HPDE6-E6E7 (cell line): ENCODE results near the gene TP63.

Source experiments
- DNase-seq: peaks from one replicate; pipeline ENCODE4 v3.0.0; 2011; ENCODE audit warnings: missing footprints; ENCODE audit errors: extremely low spot score

TP63 gene

GRCh38 chr3:189684317-189684716 is 53.1 kb downstream of the TP63 start:
- DNase-seq, result no peak

DNA sequence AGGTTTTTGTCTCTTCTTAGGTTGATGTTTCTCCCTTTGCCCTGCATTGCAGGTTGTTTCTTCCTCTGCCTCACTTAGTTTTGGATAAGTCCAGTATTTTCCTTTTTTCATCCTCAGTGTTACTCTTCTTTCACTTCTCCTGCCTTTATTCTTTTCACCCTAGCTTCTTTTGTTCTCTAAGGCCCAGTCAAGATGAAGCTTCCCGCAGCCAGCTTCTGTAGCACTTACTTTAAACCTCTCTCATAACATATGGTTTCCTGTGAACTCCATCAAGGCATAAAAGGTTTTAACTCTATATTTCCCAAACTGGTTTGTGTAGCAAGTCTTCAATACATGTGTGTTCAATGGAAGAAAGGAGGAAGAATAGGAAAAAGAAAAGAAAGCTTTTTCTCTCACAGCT is 54.1 kb downstream of the TP63 start:
- DNase-seq, result no peak

- DNase-seq, result no peak
Measured at GRCh38 chr3:189685860-189686259, 54.7 kb downstream of the TP63 start.

DNA sequence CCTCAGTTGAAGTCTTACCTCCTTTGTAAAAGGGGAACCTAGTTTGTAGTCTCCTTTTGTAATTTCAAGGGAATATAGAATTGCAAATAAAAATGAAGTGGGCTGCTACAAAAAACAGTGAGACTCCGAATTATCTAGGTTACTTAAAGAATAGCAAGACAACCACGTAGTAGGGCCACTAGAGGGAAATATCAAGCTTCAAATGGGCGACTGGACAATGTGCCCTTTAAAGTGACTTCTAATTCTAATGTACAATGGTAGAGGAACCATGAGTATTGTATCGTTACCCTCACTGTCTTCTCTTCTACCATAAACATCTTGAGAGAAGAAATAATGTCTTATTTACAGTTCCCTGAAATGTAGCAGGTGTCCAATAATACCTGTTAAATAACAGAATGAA is 56.3 kb downstream of the TP63 start:
- DNase-seq, result no peak

GRCh38 chr3:189688262-189688661 is 57.1 kb downstream of the TP63 start:
- DNase-seq, result no peak

GRCh38 chr3:189689625-189690024 is 58.4 kb downstream of the TP63 start:
- DNase-seq, result no peak

GRCh38 chr3:189690237-189690636 is 59.0 kb downstream of the TP63 start:
- no peak for DNase-seq

DNA sequence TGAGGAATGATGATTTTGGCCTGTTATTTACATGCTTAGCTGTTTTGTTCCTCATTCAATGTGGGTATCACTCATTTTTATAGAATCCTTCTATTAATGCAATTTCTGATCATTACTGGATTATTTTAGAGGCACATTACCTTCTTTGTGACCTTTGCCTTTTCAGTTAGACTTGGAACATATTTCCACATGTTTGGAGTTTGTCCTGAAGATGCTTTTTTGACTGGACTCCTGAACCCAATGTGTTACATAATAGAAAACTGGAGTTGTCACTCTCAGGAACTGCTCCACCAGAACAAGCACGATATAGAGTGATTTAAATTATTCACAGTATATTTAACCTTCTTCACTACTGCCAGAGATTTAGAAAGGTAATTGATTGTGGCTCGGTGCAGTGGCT is 59.5 kb downstream of the TP63 start:
- no peak for DNase-seq

DNA sequence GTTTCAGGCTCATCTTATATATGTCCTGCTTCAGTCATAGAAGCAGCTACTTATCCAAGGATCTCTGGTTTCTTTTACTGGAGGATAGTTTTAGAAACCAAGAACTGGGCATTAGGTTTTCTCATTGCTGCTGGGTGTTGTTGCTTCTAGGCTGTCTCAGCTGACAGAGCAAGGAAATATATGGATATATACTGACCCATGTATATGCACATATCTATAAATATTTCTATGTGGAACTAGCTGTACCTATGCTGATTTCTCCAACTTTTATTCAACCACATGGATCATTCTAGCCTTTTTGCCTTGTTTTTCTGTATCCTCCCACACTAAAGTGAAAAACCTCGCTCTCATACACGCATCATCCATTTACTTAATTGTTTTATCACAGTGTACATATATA is 64.2 kb downstream of the TP63 start:
- DNase-seq, result no peak

GRCh38 chr3:189698811-189699210 is 67.6 kb downstream of the TP63 start:
- no peak for DNase-seq

DNA sequence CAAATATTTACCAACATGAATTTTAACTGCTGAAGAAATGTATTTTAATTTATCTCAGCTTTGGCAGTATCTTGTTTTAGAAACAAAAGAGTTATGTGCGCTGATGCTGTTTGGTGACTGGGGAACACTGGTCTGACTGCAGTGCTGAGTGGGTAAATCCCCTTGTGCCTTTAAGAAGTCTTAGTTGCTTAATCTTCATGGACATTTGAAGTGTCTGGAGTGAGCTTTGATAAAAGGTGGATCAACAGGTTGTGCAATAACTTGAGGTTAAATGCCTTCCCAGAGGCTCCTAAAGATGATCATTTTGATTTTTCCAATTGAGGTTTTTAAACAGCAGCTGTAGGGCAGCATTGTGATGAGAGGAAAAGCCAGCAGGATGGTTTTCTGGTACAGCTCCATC is 68.7 kb downstream of the TP63 start:
- DNase-seq, result no peak

- no peak for DNase-seq
Measured at GRCh38 chr3:189702066-189702646, 71.0 kb downstream of the TP63 start.

GRCh38 chr3:189703865-189704264 is 72.7 kb downstream of the TP63 start:
- no peak for DNase-seq

- DNase-seq, result no peak
Measured at GRCh38 chr3:189708375-189708774, 77.2 kb downstream of the TP63 start.

DNA sequence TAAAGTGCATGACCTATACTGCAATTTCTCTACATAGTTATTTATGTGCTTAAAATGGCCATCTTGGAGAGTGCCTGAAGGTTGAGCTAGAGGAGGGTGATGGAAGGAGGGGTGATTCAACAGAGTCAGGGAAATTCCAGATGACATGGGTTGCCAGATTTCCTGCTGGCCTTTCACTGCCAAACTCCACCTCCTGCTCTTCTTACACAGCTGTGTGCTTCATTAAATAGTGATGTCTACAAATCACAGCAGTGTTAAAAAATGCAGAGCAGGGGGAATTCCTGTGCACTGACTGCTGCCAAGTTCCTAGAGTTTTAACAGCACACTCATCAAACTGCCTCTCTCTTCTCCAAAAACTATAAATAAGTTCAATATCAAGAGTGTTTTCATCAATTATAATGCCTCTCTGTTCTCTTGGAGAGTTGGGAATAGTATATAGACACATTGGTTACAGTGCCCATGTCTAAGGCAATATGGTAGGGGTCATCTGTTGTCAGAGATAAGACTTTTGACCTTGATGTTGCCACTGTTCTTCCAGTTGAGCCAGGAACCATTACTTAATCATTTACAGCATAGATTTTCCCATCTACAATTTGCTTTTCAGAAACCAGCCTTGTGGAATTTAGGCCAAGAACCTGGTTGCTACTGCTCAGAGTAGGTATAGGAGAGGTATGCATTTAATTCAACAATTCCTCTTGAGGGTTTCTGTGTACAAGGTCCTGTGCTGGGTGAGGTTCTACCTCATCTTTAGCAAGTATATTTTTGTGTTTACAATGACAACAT is 79.6 kb downstream of the TP63 start:
- DNase-seq, result peak; percentile 52

- no peak for DNase-seq
Measured at GRCh38 chr3:189712906-189713483, 81.8 kb downstream of the TP63 start.

- no peak for DNase-seq
Measured at GRCh38 chr3:189714991-189715961, 84.1 kb downstream of the TP63 start.

GRCh38 chr3:189718215-189718614 is 87.0 kb downstream of the TP63 start:
- no peak for DNase-seq

DNA sequence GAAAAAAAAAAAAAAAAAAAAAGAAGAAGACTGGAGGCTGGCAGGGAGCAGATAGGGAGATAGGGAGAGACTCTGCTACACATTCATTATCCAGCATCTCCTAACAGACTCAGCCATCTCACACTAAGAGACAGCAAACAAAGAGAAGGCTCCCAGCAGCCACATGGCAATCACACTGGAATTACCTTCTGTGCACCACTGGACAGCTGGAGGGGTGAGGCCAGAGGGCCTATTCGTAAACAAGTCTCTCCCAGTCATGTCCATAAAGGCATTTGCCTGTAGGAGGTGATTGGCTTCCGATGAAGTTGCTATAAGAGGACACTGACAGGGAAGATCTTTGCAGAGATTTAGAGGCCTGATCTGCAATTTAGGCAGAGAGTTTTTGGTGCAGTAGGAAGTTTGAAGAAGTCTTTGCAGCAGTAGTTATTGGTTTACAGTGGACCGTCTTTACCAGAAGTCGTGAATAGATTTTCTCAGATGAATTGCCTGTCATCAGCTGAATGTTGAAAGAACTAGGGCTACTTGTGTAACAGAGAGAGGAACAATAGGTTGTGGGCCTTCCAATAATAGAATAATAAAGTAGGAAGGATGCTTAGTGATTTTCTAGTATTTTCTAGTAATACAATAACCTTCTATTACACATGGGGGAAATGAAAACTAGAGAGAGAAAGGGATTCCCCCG is 89.7 kb downstream of the TP63 start:
- no peak for DNase-seq

DNA sequence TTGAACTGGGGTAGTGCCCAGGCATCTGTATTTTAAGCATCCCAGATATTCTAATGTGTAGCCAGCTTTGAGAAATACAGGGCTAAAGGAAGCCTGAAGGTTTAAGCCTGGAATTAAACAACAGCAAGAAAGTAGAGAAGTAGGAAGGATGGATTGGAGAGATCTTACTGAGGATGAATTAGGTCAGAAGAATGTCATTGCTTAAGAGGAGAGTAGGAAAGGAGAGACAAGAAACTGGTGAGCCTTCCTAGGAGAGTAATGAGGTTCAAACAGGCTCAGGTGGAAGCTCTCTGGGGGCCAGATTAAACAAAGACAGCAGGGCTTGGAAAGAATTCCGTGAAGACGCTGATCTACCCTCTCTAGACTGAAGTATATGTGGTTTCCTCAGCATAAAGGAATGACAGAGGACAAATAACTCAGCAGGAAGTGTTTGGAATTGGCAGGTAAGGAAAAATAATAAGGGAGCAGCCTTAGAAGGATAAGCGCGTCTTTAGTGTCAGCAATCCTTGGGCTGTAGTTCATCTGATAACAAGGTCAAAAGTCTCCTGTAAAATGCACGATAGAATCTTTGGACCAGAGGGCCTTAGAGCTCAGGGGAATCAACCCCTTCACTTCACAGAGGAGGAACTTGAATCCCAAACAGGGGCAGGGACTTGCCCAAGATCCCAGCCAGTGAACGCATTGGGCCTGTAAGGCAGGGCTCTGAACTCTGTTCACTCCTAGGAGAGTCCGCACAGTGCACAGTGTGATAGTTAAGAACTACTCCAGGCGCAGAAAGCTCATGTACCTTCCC is 90.9 kb downstream of the TP63 start:
- no peak for DNase-seq

GRCh38 chr3:189724356-189724755 is 93.2 kb downstream of the TP63 start:
- no peak for DNase-seq
